Caco-2 (cell line): ENCODE measurements around the gene COL27A1. TPM values are rescaled to one million over a fixed set of nuclear protein-coding genes. Genes with fewer than 3 reads are reported as not detected.

Experiments used
- BruUV-seq: library from RNA; stranded (reverse); fragments of 400-500 nt; replicated peaks from 2 replicates; lab custom pipeline; 2021; lab: Mats Ljungman, UMichigan
- CTCF ChIA-PET: fragments of 300-600 bp; sonication (Branson Sonifier 250); formaldehyde crosslinking; loops from one replicate; lab custom pipeline; 2022; ENCODE audit warnings: antibody characterized with exemption; lab: Charles Lee
- POLR2A ChIA-PET: fragments of 300-600 bp; sonication (Branson Sonifier 250); formaldehyde crosslinking; loops from one replicate; lab custom pipeline; 2022; ENCODE audit warnings: antibody characterized with exemption; lab: Charles Lee
- DNase-seq, 2 experiments: peaks; one replicate each; pipeline versions ENCODE4 v3.0.0 to v3.0.0-alpha.2; 2020 to 2022
- H3K27me3 ChIP-seq: replicated peaks from 2 replicates; pipeline ENCODE4 v1.6.0; 2011; ENCODE audit warnings: low read length; ENCODE audit not compliant: control insufficient read depth, insufficient read depth
- H3K36me3 ChIP-seq: 2 replicates; pipeline ENCODE4 v1.5.1; 2011; ENCODE audit warnings: low read length; ENCODE audit not compliant: control insufficient read depth, insufficient read depth
- H3K4me1 ChIP-seq: fragments of 250-450 bp; sonication (Bioruptor Pico); 2 replicates; pipeline ENCODE4 v1.5.1; 2020; ENCODE audit warnings: mild to moderate bottlenecking
- H3K4me3 ChIP-seq: 2 replicates; pipeline ENCODE4 v1.5.1; 2011; ENCODE audit warnings: low read depth, mild to moderate bottlenecking, control low read depth, low read length
- H3K9me3 ChIP-seq: fragments of 250-450 bp; sonication (Bioruptor Pico); 2 replicates; pipeline ENCODE4 v1.5.1; 2020; ENCODE audit warnings: mild to moderate bottlenecking, moderate library complexity
- H3K27ac Mint-ChIP-seq: one replicate; pipeline ENCODE4 v1.8.0; 2022; ENCODE audit warnings: mixed read lengths; ENCODE audit not compliant: unreplicated experiment
- H3K27me3 Mint-ChIP-seq: one replicate; pipeline ENCODE4 v1.8.0; 2022; ENCODE audit warnings: mixed read lengths; ENCODE audit not compliant: insufficient read depth, unreplicated experiment
- H3K36me3 Mint-ChIP-seq: one replicate; pipeline ENCODE4 v1.8.0; 2022; ENCODE audit warnings: mild to moderate bottlenecking, mixed read lengths; ENCODE audit not compliant: insufficient read depth, unreplicated experiment
- H3K4me1 Mint-ChIP-seq: one replicate; pipeline ENCODE4 v1.8.0; 2022; ENCODE audit warnings: low read depth, mixed read lengths; ENCODE audit not compliant: unreplicated experiment
- H3K4me3 Mint-ChIP-seq: one replicate; pipeline ENCODE4 v1.8.0; 2022; ENCODE audit warnings: mild to moderate bottlenecking, moderate library complexity, mixed read lengths; ENCODE audit not compliant: unreplicated experiment
- H3K9me3 Mint-ChIP-seq: one replicate; pipeline ENCODE4 v1.8.0; 2022; ENCODE audit warnings: mixed read lengths; ENCODE audit not compliant: unreplicated experiment
- intact Hi-C: fragments of 100-400 bp; cut with micrococcal nuclease; formaldehyde crosslinking; loops from one replicate; pipeline ENCODE4 v1.10.0; 2022; ENCODE audit not compliant: unreplicated experiment
- total RNA-seq: library from RNA; stranded (reverse); gene quantifications from 2 replicates; pipeline ENCODE4 v1.2.3, GENCODE V29; 2022
- TF ChIP-seq, protein P1 (sequence below), 2 experiments: fragments of 200-600 bp in 1 of 2; IDR thresholded peaks; 1 replicate in 1 of 2; 2 replicates in 1 of 2; pipeline versions ENCODE4 v1.5.1 to v1.8.0; 2011 to 2022; ENCODE audit warnings: antibody characterized with exemption in 1 of 2, control low read depth in 1 of 2, inconsistent platforms in 1 of 2, low read depth in 1 of 2, low read length in 1 of 2, mild to moderate bottlenecking in 1 of 2, moderate library complexity in 1 of 2; ENCODE audit not compliant: insufficient read depth in 1 of 2, severe bottlenecking in 1 of 2, unreplicated experiment in 1 of 2

Gene COL27A1
- total RNA-seq, 1 experiment from 2014 or later: 31.1 TPM

DNA sequence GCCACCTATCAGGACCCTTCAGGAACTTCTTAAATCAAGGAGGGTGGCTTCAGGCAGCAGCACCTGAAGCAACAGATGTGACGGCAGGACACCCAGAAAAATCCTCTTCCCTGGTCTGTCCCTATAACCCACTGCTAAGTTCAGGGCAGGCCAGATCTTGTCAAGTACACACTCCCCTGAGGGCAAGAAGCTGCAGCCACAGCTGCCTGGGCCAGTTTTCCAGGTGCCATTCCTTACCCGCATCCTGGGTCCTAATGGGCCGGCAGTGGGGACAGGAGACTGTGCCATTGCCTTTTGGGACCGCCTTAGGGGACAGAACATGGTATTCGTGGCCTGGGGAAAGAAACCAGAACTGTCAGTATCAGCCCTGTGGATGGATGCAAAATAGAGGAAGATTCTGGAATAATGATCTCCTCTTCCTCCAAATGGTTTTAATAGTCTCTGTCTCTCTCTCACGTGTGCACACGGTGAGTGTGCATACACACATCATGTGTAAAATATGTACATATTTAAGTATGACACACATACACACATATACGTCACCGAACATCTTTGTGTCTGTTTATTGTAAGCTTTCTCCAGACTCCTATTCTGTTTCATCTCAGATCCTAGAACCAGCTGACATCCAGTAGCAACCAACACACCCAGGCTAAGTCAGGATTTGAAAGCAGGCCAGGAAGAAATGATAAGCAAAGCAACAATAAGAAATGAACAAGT lies 188.3 kb downstream of the COL27A1 start:
- no peaks in the 10 kb centered on the region for H3K27me3 Mint-ChIP-seq
- Histone ChIP-seq H3K36me3 (no peaks in the 10 kb centered on the region), H3K4me3 (no peak overlapping the region), H3K4me1 (peaks cover 6% of the 10 kb centered on the region), H3K9me3 (no peaks in the 10 kb centered on the region), H3K27me3 (no peaks in the 10 kb centered on the region)
- DNase-seq: no peak
- ChIA-PET POLR2A (no interaction called here), CTCF (no interaction called here)
- intact Hi-C loops: no loop called here
- no TSS peak for BruUV-seq
- TF ChIP-seq, protein P1, sequence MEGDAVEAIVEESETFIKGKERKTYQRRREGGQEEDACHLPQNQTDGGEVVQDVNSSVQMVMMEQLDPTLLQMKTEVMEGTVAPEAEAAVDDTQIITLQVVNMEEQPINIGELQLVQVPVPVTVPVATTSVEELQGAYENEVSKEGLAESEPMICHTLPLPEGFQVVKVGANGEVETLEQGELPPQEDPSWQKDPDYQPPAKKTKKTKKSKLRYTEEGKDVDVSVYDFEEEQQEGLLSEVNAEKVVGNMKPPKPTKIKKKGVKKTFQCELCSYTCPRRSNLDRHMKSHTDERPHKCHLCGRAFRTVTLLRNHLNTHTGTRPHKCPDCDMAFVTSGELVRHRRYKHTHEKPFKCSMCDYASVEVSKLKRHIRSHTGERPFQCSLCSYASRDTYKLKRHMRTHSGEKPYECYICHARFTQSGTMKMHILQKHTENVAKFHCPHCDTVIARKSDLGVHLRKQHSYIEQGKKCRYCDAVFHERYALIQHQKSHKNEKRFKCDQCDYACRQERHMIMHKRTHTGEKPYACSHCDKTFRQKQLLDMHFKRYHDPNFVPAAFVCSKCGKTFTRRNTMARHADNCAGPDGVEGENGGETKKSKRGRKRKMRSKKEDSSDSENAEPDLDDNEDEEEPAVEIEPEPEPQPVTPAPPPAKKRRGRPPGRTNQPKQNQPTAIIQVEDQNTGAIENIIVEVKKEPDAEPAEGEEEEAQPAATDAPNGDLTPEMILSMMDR (IDR thresholded peaks at IDR 0.05; ENCODE audit: insufficient read depth in 1 of 2, low read depth in 1 of 2, low read length in 1 of 2, severe bottlenecking in 1 of 2, unreplicated experiment in 1 of 2): no peak
- peaks cover under 1% of the 10 kb centered on the region for H3K4me1 Mint-ChIP-seq
- H3K36me3 Mint-ChIP-seq: peaks cover 28% of the 10 kb centered on the region
- H3K27ac Mint-ChIP-seq: no peak overlapping the region
- no peak overlapping the region for H3K4me3 Mint-ChIP-seq
- no peaks in the 10 kb centered on the region for H3K9me3 Mint-ChIP-seq

DNA sequence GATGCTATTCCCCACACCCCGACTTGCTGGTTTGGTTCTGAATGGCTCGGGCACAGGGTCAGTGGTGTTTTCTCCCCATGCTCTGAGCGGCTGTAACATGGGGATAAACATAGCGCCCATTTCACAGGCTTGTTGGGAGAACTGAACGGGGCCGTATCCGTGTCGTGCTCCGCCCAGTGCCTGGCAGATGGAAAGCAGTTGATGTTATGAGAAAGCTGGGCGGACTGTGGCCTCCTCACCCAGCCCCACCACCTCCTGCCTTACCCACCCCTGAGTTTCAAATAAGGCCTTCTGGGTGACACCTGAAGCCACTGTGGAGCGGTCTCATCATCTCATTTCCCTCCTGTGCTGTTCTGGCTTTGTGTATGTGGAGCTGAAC lies 188.8 kb downstream of the COL27A1 start:
- no peak overlapping the region for H3K4me3 Mint-ChIP-seq
- Histone ChIP-seq H3K36me3 (no peaks in the 10 kb centered on the region), H3K4me3 (no peak overlapping the region), H3K27me3 (no peaks in the 10 kb centered on the region), H3K4me1 (peaks cover 11% of the 10 kb centered on the region), H3K9me3 (no peaks in the 10 kb centered on the region)
- intact Hi-C loops: no loop called here
- no TSS peak for BruUV-seq
- H3K4me1 Mint-ChIP-seq: peaks cover 6% of the 10 kb centered on the region
- TF ChIP-seq, protein P1 (IDR thresholded peaks at IDR 0.05; ENCODE audit: insufficient read depth in 1 of 2, low read depth in 1 of 2, low read length in 1 of 2, severe bottlenecking in 1 of 2, unreplicated experiment in 1 of 2): no peak
- H3K27ac Mint-ChIP-seq: no peak overlapping the region
- POLR2A ChIA-PET: no interaction called here
- H3K9me3 Mint-ChIP-seq: no peaks in the 10 kb centered on the region
- CTCF ChIA-PET: no interaction called here
- no peaks in the 10 kb centered on the region for H3K27me3 Mint-ChIP-seq
- DNase-seq: no peak
- H3K36me3 Mint-ChIP-seq: peaks cover 34% of the 10 kb centered on the region

GRCh38 chr9:114344692-114345091 lies 189.4 kb downstream of the COL27A1 start:
- no TSS peak for BruUV-seq
- POLR2A ChIA-PET: no interaction called here

More at GRCh38 chr9:114344692-114345091, 189.4 kb downstream of the COL27A1 start:
- Mint-ChIP-seq H3K27me3 (no peaks in the 10 kb centered on the region), H3K36me3 (peaks cover 39% of the 10 kb centered on the region), H3K27ac (no peak overlapping the region), H3K4me3 (no peak overlapping the region), H3K9me3 (no peaks in the 10 kb centered on the region), H3K4me1 (peaks cover 12% of the 10 kb centered on the region)
- H3K4me1 ChIP-seq: peaks cover 16% of the 10 kb centered on the region
- H3K9me3 ChIP-seq: no peaks in the 10 kb centered on the region
- TF ChIP-seq, protein P1 (IDR thresholded peaks at IDR 0.05; ENCODE audit: insufficient read depth in 1 of 2, low read depth in 1 of 2, low read length in 1 of 2, severe bottlenecking in 1 of 2, unreplicated experiment in 1 of 2): no peak
- no peak overlapping the region for H3K4me3 ChIP-seq
- CTCF ChIA-PET: no interaction called here
- intact Hi-C loops: no loop called here
- H3K36me3 ChIP-seq: no peaks in the 10 kb centered on the region
- no peaks in the 10 kb centered on the region for H3K27me3 ChIP-seq
- no peak for DNase-seq
